LNCaP clone FGC (cell line): ENCODE results near the gene CMSS1.

Source experiments
- DNase-seq: peaks from one replicate; pipeline ENCODE4 v3.0.0-alpha.2; 2011; ENCODE audit warnings: low read depth
- H3K4me3 ChIP-seq: 2 replicates; pipeline ENCODE4 v1.5.1; 2011; ENCODE audit warnings: mild to moderate bottlenecking, low read depth, low read length, control low read depth
- TF ChIP-seq, protein P1 (sequence below): IDR thresholded peaks from 2 replicates; pipeline ENCODE4 v1.5.1; 2012; ENCODE audit warnings: mild to moderate bottlenecking; ENCODE audit not compliant: control insufficient read depth, insufficient read depth; ENCODE audit errors: extremely low read depth

CMSS1 gene

GRCh38 chr3:99939876-99940275 lies 122.2 kb downstream of the CMSS1 start:
- DNase-seq, result no peak

GRCh38 chr3:99940350-99940749 lies 122.7 kb downstream of the CMSS1 start:
- no peak for DNase-seq
- TF ChIP-seq, protein P1, sequence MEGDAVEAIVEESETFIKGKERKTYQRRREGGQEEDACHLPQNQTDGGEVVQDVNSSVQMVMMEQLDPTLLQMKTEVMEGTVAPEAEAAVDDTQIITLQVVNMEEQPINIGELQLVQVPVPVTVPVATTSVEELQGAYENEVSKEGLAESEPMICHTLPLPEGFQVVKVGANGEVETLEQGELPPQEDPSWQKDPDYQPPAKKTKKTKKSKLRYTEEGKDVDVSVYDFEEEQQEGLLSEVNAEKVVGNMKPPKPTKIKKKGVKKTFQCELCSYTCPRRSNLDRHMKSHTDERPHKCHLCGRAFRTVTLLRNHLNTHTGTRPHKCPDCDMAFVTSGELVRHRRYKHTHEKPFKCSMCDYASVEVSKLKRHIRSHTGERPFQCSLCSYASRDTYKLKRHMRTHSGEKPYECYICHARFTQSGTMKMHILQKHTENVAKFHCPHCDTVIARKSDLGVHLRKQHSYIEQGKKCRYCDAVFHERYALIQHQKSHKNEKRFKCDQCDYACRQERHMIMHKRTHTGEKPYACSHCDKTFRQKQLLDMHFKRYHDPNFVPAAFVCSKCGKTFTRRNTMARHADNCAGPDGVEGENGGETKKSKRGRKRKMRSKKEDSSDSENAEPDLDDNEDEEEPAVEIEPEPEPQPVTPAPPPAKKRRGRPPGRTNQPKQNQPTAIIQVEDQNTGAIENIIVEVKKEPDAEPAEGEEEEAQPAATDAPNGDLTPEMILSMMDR, result no peak
- H3K4me3 ChIP-seq, result no peak overlapping the region

More at GRCh38 chr3:99939876-99940275, 122.2 kb downstream of the CMSS1 start:
- TF ChIP-seq, protein P1, result no peak
- H3K4me3 ChIP-seq, result no peak overlapping the region

GRCh38 chr3:99941211-99941610 lies 123.5 kb downstream of the CMSS1 start:
- no peak overlapping the region for H3K4me3 ChIP-seq
- TF ChIP-seq, protein P1, result no peak
- no peak for DNase-seq

DNA sequence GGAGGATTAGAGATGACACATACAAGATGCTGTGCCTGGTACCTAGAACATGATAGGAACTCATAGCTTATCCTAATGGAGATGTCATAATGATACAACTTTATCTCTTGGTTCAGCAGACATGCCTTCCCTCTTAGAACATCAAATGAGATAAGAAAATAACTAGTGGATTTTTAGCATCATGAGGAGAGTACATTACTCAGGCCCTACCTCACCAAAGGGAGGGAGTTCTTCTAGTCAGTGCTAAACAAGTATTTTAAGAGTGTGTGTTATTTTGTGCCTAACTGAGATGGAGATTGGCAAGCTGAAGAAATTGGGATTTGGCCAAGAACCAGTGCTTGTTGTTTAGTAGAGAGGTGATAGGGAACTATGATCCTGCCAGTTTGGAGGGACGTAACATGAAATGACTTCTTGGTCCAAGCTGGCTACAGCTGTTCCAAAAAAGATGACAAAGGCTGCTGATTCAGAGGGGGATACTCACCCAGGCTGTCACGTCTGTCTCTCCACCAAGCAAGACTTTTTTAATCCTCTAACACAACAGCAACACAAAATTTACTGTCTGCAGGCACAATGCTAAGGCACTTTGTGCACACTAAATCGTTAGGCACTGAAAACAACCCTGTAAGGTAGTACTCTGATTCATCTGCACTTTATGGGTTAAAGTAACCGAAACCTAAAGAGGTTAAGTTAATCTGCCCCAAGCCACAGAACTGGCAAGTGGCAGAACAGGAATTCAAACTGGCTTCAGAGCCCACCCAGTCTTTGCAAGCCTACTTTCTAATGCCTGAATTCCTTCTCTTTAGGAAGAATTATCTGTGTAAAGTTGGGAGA lies 126.5 kb downstream of the CMSS1 start:
- H3K4me3 ChIP-seq, result no peak overlapping the region
- no peak for DNase-seq
- TF ChIP-seq, protein P1, result no peak

- H3K4me3 ChIP-seq, result no peak overlapping the region
- no peak for DNase-seq
- TF ChIP-seq, protein P1, result no peak
Measured at GRCh38 chr3:99945328-99945995, 127.8 kb downstream of the CMSS1 start.

- TF ChIP-seq, protein P1, result no peak
- DNase-seq, result no peak
- no peak overlapping the region for H3K4me3 ChIP-seq
Measured at GRCh38 chr3:99947356-99947755, 129.7 kb downstream of the CMSS1 start.
